Adipose tissue (tissue), 3 donors: ENCODE data around the gene PRAMEF13. TPM values are rescaled to one million over a fixed set of nuclear protein-coding genes. Genes with fewer than 3 reads are reported as not detected.
"Not testable (repeated sequence)": the region's sequence is repeated elsewhere in the genome, so short reads cannot be mapped to it uniquely, and the experiment has no call there.

Experiments
- H3K27ac ChIP-seq: one replicate; pipeline ENCODE4 v1.5.1; 2013; ENCODE audit warnings: low read depth, low read length
- WGBS, 3 donors: extraction: QIAGEN DNeasy Blood & Tissue Kit; methylation state at CpG; one replicate each; pipeline ENCODE4 v1.1.7; 2013; 5-methylcytosine and 5-hydroxymethylcytosine counted together
- polyA plus RNA-seq, 3 donors: library from polyadenylated mRNA; stranded (reverse); fragments of 200-250 nt; gene quantifications; one replicate each; pipeline ENCODE4 v1.2.3, GENCODE V29; 2013
- donor health status: healthy with polysubstance abuse.
- donor health status: Bipolar disorder and iron deficiency.
- donor health status: healthy.

Gene PRAMEF13, protein sequence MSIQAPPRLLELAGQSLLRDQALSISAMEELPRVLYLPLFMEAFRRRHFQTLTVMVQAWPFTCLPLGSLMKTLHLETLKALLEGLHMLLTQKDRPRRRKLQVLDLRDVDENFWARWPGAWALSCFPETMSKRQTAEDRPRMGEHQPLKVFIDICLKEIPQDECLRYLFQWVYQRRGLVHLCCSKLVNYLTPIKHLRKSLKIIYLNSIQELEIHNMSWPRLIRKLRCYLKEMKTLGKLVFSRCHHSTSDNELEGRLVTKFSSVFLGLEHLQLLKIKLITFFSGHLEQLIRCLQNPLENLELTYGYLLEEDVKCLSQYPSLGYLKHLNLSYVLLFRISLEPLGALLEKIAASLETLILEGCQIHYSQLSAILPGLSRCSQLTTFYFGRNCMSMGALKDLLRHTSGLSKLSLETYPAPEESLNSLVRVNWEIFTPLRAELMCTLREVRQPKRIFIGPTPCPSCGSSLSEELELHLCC
- not detected for polyA plus RNA-seq

DNA sequence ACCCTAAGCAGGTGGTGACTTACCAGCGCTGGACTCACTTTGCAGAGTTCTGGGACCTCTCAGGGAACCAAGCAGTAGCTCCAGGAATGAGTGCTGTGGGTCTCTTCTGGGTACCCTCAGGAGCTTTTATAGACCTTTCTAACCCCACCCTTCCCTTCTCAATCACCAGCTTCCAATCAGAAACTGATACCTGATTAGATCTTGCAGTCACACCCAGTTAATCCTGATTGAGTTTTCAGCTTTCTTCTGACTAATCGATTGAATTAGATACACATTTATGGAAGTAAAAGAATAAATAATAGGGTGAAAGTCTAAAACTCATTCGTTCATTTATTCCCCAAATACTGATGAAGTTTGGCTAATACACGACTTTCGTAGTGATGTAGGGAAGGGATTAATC, at the start of gene PRAMEF13:
Gene PRAMEF13 (minus strand): TSS at position 101 of the 400 bp plus-strand sequence. CDS start 1,820 bp downstream, outside the sequence.
- not testable (repeated sequence) for H3K27ac ChIP-seq
- WGBS, 3 donors: no CpG with 5 or more reads among the region's 5 CpGs

DNA sequence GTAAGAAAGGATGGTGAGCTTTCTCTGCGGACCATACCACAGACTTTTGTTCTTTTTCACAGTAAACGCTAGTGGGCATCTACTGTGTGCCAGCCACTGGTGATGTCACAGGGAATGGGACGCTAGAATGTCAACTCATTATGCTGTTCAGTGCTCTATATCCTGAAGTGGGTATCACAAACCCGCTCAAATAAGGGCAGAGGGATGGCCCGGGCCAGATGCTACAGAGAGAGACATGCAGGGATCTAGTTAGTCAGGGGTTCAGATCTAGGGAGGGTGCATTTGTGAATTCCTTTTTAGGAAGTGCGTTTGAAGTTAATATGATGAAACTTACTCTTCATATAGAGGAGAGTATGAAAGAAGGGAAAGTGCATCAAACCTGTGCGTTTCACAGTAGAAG, 45.9 kb upstream of the PRAMEF13 start:
- WGBS, 3 donors: 71 to 85% (median 79%) methylated on average over 6 of the region's 7 CpGs
- H3K27ac ChIP-seq: not testable (repeated sequence)

DNA sequence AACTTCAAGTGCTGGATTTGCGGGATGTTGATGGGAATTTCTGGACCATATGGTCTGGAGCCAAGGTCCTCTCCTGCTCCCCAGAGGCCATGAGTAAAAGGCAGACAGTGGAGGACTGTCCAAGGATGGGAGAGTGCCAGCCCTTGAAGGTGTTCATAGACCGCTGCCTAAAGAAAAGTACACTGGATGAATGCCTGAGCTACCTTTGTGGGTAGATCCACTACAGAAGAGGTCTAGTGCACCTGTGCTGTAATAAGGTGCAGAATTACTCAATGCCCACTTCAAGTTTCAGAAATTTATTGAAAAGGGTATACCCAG, 45.3 kb upstream of the PRAMEF13 start:
- WGBS, 3 donors: 68 to 90% (median 78%) methylated on average over 2 of the region's 2 CpGs
- not testable (repeated sequence) for H3K27ac ChIP-seq

DNA sequence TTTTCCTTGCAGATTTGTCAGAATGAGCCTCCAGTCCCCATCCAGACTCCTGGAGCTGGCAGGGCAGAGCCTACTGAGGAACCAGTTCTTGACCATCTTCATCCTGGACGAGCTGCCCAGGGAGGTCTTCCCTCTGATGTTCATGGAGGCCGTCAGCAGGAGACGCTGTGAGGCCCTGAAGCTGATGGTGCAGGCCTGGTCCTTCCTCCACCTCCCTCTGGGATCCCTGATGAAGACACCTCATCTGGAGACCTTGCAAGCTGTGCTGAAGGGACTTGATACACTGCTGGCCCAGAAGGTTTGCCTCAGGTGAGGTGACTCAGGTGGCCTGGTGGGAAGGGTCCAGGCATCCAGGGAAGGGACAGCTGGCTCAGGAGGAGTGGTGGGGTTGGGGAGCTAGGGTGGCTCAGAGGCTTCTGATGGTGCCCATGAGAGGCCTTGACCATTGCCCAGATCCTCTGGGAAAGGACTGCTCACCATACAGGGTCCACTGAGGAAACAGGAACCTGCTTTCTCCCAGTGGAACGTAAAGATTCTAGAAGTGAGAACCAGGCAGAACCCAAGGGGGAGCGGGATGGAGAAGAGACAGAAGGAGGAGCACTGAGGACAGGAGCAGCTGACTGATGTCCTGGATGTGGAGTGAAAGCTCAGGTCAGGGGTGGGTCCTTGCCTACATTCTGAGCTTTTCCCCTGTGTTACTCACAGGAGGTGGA, 44.8 kb upstream of the PRAMEF13 start:
- not testable (repeated sequence) for H3K27ac ChIP-seq
- 64 to 86% (median 84%) methylated on average over 5 of the region's 5 CpGs for WGBS, 3 donors

DNA sequence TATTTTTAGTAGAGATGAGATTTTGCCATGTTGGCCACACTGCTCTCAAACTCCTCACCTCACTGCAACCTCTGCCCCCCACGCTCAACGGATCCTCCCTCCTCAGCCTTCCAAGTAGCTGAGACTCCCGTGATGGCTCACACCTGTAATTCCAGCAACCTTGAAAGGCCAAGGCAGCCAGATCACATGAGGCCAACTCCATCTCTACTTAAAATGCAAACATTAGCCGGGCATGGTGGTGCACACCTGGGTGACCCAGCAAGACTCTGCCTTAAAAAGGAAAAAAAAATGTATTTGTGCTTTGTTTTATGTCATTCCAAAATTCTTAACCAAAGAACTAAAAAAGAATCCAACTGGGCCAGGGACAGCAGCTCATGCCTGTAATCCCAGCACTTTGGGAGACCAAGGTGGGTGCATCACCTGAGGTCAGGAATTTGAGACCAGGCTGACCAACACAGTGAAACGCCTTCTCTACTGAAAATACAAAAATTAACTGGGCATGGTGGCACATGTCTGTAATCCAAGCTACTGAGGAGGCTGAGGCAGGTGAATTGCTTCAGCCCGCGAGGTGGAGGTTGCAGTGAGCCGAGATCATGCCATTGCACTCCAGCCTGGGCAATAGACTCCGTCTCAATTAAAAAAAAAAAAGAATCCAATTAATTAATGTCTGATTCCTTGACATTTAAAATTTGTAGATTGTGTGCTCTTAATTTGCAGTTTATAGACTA, 42.5 kb upstream of the PRAMEF13 start:
- WGBS, 3 donors: 75 to 86% (median 85%) methylated on average over 9 of the region's 9 CpGs
- H3K27ac ChIP-seq: not testable (repeated sequence)

DNA sequence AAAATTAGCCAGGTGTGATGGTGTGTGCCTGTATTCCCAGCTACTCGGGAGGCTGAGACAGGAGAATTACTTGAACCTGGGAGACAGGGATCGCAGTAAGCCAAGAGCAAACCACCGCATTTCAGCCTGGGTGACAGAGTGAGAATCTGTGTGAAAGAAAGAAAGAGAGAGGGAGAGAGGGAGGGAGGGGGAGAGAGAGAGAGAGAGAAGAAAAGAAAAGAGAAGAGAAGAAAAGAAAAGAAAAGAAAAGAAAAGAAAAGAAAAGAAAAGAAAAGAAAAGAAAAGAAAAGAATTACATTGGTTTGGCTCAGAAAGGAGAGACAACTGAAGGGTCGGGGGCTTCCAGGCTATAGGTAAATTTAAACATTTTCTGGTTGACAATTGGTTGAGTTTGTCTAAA, 38.4 kb upstream of the PRAMEF13 start:
- H3K27ac ChIP-seq: not testable (repeated sequence)
- 86 to 90% (median 87%) methylated on average over 4 of the region's 4 CpGs for WGBS, 3 donors

DNA sequence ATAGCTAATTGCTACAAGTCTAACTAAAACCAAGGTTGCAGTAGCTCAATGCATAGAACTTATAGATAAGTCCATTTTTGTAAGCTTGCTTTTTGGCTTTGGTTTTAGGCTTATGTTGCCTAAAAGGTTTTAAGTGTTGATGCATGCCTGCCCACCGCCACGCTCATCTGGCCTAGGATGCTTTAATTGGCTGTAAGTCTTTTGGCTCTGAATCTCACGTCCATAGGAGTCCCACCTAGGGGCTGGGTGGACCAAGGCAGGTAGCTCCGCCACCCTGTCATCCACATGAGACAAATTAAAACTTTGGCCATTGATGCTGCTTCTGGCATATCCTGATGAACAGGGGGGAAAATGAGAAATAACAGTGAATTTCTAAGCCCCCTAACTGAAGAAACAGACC, 36.4 kb upstream of the PRAMEF13 start:
- 68 to 79% (median 76%) methylated on average over 4 of the region's 4 CpGs for WGBS, 3 donors
- H3K27ac ChIP-seq: not testable (repeated sequence)

DNA sequence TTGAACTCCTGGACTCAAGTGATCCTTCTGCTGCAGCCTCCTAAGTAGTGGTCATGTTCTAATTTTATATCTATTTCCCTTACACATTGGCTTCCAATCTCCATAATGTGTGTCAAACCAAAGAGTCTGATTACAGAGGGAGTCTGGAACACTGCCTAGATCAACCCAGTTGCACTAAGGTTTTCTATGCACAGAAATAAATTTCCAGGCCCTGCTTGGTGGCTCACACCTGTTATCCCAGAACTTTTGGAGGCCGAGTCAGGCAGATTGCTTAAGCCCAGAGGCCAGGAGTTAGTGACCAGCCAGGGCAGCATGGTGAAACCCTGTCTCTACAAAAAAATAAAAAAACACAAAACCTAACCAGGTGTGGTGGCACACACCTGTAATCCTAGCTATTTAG, 32.8 kb upstream of the PRAMEF13 start:
- H3K27ac ChIP-seq: not testable (repeated sequence)
- WGBS, 3 donors: 31 to 75% (median 67%) methylated on average over 1 of the region's 1 CpG

DNA sequence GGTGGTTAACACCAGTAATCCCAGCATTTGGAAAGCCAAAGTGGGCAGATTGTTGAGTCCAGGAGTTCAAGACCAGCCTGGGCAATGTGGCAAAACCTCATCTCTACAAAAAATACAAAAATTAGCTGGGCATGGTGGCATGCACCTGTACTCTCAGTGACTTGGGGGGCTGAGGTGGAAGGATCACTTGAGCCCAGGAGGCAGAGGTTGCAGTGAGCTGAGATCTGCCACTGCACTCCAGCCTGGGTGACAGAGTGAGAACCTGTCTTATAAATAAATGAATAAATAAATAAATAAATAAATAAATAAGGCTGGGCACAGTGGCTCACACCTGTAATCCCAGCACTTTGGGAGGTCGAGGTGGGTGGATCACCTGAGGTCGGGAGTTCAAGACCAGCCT, 30.8 kb upstream of the PRAMEF13 start:
- not testable (repeated sequence) for H3K27ac ChIP-seq
- 38 to 75% (median 70%) methylated on average over 2 of the region's 2 CpGs for WGBS, 3 donors

DNA sequence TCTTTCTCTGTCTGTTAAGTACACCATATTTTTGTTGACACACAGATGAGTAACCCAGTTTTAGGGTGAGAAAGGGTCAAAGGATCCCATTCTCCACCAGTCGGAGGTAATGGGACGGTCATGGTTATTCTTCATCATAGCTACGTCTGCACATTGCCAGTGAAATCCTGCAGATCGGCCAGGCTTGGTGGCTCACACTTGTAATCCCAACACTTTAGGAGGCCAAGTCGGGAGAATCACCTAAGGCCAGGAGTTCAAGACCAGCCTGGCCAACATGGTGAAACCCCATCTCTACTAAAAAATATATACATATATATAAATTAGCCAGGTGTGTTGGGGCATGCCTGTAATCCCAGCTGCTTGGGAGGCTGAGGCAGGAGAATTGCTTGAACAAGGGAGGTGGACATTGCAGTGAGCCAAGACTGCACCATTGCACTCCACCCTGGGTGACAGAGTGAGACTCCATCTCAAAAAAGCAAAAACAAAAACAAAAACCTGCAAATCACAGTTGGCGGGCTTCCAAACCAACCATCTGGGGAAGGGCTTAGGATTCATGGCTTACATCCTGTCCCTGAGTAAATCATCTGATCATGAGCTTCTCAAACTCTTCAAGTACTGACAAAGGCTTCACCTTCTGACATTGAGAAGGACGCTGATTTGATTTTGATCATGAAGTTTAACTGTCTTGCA, 30.0 kb upstream of the PRAMEF13 start:
- WGBS, 3 donors: 73 to 81% (median 81%) methylated on average over 7 of the region's 7 CpGs
- not testable (repeated sequence) for H3K27ac ChIP-seq

DNA sequence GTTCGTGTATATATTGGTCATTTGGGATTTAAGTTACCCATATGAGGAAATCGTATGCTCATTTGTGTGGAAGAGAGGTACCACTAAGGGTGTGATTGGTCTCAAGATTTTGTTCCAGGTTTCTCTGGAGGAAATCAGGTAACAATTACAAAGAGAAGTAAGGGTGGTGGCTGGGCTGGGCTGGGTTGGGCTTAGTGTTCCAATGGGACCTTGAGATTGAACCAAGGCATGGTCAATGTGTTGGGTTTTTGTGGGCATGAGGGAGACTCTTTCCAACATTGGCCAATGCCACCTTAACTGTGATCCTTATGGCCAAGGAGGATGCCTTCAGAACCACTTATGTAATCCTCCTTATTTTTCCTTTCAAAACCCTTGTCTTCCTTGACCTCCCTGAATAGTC, 29.4 kb upstream of the PRAMEF13 start:
- not testable (repeated sequence) for H3K27ac ChIP-seq
- 65 to 76% (median 75%) methylated on average over 2 of the region's 2 CpGs for WGBS, 3 donors

DNA sequence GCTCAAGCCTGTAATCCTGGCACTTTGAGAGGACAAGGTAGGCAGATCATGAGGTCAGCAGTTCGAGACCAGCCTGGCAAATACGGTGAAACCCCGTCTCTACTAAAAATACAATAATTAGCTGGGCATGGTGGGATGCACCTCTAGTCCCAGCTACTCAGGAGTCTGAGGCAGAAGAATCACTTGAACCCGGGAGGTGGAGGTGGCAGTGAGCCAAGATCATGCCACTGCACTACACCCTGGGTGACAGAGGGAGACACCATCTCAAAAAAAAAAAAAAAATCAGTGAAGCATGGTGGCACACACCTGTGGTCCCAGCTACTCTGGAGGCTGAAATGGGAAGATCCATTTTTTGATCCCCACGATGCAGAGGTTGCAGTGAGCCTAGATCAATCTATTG, 28.9 kb upstream of the PRAMEF13 start:
- 79 to 85% (median 80%) methylated on average over 5 of the region's 5 CpGs for WGBS, 3 donors
- not testable (repeated sequence) for H3K27ac ChIP-seq

DNA sequence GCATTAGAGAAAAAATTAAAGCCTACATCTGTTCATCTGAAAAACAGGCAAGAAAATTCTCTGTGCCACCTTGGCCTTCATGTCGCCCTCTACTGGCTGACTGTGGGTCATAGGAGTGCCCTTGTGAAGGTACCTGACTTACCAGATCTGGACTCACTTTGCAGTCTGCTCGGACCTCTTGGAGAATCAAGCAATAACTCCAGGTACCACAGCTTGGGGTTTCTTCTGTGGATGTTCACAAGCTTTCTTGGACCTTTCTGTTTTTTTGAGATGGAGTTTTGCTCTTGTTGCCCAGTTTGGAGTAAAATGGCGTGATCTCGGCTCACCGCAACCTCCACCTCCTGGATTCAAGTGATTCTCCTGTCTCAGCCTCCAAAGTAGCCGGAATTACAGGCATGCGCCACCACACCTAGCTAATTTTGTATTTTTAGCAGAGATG, 27.2 kb upstream of the PRAMEF13 start:
- 68 to 75% (median 74%) methylated on average over 7 of the region's 7 CpGs for WGBS, 3 donors

DNA sequence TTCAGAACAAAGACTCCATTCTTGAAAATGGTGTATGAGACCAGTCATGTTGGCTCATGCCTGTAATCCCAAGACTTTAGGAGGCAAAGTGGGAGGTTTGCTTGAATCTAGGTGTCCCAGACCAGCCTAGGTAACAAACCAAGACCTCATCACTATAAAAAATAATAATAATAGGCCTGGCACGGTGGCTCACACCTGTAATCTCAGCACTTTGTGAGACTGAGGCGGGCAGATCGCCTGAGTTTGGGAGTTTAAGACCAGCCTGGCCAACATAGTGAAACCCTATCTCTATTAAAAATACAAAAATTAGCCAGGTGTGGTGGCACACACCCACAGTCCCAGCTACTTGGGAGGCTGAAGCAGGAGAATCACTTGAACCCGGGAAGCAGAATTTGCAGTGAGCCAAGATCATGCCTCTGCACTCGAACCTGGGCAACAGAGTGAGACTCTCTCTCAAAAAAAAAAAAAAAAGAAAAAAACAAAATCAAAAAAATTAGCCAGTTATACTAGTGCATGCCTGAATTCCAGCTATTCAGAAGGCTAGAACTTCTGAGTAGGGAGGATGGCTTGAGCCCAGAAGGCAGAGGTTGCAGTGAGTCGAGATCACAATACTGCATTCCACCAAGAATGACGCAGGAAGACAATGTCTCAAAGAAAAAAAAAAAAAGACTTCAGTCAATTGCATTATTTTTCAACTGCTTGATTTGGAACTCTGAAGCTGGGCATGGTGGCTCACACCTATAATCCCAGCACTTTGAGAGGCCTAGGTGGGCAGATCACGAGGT, 26.3 kb upstream of the PRAMEF13 start:
- H3K27ac ChIP-seq: not testable (repeated sequence)
- 73 to 86% (median 85%) methylated on average over 8 of the region's 8 CpGs for WGBS, 3 donors

More for the DNA sequence above, 27.2 kb upstream of the PRAMEF13 start:
- H3K27ac ChIP-seq: no peak overlapping the region

DNA sequence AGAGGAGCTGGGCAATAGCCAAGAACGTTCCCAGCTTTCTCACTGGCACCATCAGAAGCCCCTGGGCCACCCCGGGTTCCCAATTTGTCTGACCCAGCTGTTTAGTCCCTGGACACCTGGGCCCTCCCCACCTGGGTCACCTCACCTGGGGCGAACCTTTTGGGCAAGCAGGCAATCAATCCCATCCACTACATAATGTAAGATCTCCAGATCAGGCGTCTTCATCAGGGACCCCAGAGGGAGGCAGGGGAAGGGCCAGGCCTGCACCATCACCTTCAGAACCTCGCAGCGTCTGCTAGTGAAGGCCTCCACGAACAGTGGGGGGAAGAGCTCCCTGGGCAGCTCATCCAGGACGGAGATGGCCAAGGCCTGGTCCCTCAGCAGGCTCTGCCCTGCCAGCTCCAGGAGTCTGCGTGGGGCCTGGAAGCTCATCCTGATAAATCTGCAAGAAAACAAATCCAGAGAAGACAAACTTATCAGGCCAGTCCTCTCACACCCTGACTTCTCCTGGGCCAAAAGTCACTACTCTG, 24.5 kb upstream of the PRAMEF13 start, which contains the start of gene PRAMEF18:
Gene PRAMEF18 (minus strand): TSS at position 480 of the 530 bp plus-strand sequence. CDS start 48 bp downstream, at position 432.
- 62 to 79% (median 74%) methylated on average over 9 of the region's 9 CpGs for WGBS, 3 donors
- not testable (repeated sequence) for H3K27ac ChIP-seq

DNA sequence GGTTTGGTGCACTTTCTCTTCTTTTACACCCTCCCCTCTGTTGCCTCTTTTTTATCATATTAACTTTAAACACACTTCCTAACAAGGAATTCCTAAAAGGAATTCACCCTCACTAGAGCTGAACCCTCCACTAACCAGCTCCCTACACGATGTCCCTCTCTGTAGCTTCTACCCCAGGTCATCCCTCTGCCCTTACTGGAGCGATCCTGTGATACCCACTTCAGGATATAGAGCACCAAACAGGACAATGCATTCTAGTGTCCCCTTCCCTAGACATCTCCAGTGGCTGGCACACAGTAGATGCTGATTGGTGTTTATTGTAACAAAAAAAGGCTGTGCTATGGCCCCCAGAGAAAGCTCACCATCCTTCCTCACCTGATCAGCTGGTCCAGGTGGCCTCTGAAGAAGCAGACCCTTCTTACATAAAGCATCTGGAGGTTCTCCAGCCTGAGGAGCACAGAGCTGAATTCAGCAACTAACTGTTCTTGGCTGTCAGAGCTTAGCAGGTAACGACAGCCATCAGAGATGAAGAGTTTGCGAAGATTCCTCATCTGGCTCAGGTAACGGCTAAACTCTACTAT, 23.4 kb upstream of the PRAMEF13 start:
- WGBS, 3 donors: 68 to 86% (median 84%) methylated on average over 5 of the region's 5 CpGs
- H3K27ac ChIP-seq: no peak overlapping the region

DNA sequence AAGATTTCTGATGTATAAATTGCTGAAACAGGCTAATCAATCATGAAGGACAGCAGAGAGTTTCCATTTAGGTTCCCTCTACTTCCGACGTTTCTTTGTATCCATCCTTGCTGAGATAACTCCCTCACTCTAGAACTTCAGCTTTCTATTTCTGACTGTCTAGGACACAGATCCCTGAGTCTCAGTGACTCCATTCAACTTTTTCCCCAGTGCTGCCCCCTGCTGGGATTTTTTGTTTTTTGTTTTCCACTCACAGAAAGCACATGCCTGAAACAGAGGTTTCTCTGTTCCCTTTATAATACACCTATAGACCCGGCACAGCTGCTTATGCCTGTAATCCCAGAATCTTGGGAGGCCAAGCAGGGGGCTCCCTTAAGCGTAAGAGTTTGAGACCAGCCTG, 21.6 kb upstream of the PRAMEF13 start:
- no CpG with 5 or more reads among the region's 4 CpGs for WGBS, 3 donors

More for the DNA sequence above, 21.6 kb upstream of the PRAMEF13 start:
- H3K27ac ChIP-seq: not testable (repeated sequence)
